Erythroblast (primary cell): ENCODE data around the gene AMBRA1.

Experiments used
- GATA1 ChIP-seq: IDR thresholded peaks from 2 replicates; pipeline ENCODE4 v1.6.1; 2011; ENCODE audit warnings: low read depth, mild to moderate bottlenecking, control low read depth, low read length, moderate library complexity
- POLR2A ChIP-seq: IDR thresholded peaks from 2 replicates; pipeline ENCODE4 v1.6.1; 2011; ENCODE audit warnings: mild to moderate bottlenecking, low read length

- no peak for TF ChIP-seq POLR2A
- no peak for TF ChIP-seq GATA1
Observed at GRCh38 chr11:46351148-46351547, 242.7 kb downstream of the AMBRA1 start.
